ENCODE measurements around the gene BEGAIN.

The BEGAIN gene

DNA sequence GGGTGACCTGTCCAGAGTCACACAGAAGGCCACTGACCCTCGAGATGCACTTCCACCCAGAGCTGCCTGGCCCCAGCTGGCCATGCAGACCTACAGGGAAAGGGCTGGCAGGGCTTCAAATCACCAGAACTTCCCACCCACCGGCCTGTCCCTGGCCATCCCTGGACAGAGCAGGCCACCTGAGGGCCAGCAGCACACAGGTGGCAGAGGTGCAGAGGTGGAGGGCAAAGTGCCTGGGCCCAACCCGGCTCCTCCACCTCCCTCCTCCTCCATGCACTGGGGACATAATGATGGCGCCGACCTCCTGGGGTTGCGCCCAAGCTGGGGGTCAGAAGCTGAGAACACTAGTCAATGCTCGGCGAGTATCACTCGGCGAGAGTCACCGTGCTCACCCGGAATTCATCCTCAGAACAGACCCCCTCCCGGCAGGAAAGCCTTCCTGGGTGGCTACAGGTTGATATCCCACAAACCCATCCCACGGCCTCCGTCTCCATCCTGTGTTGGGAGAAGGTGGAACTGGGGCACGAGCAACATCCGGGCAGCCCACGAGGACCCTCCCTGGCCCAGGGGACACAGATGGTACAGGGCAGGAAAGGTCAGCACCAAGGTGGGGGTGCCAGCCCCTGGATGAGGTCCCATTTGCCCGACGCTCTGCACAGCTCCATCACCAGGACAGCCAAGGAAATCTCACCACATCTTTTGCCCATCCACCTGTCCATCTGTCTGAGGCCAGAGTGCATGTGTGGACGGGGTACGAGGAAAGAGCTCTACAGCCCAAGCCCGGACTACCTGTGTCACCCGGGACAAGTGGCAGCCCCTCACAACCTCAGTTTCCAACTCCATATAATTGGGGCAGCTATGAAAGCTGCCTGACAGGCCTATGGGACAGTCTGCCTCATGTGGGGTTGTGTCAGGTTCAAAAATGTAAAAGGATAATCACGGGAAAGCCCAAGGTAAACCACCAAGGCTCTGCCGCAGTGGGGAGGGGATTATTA, 10.8 kb downstream of the BEGAIN start:
- no peak for TF ChIP-seq CTCF (IDR thresholded peaks at IDR 0.05)

DNA sequence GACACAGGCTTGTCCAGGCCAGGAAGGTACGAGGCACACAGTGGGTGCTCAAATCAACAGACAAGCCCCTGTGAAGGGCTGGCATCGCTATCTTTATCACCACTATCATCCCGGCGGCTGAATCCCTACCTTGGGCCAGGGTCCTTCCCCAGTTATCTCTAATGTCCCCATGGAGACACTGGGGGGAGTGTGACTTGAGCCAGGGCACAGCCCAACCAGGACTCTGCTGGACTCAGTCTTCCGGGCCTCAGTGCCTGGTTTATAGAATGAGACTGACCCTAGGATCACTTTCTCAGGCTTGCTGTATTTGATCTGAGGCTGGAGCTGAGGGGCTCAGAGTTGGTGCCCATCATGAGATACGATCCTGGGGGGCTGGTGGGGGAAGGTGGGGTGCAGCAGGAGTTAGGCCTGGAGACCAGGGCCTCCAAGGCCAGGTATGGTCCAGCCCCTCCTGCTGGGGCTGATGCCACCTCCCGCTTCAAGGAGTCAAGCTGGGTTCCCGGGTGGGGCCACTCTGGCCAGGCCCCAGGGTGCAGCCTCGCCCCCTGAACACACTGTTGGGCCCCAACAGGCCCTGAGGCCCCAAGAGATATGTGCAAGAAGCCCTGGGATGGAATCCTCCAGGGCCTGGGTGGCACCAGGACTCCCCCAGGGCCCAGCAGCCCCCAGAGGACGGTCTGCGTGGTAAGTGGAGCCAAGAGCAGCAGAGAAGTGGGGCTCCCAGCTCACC, 11.8 kb downstream of the BEGAIN start:
- no peaks in the 10 kb centered on the region for H3K9me3 ChIP-seq
- peaks cover 44% of the 10 kb centered on the region for H3K27me3 ChIP-seq
- H3K36me3 ChIP-seq, result no peaks in the 10 kb centered on the region
- H3K4me1 ChIP-seq (ENCODE audit: control insufficient read depth in 1 of 2, insufficient read depth in 1 of 2, low read depth in 1 of 2, low read length in 1 of 2), result no peaks in the 10 kb centered on the region
- no peak for TF ChIP-seq CTCF (IDR thresholded peaks at IDR 0.05)
- no peak overlapping the region for H3K27ac ChIP-seq
- H3K4me3 ChIP-seq (ENCODE audit: low read depth in 1 of 2, low read length in 1 of 2), result no peak overlapping the region

More for the DNA sequence above, 10.8 kb downstream of the BEGAIN start:
- H3K36me3 ChIP-seq, result no peaks in the 10 kb centered on the region
- peaks cover 34% of the 10 kb centered on the region for H3K27me3 ChIP-seq
- no peaks in the 10 kb centered on the region for H3K4me1 ChIP-seq (ENCODE audit: control insufficient read depth in 1 of 2, insufficient read depth in 1 of 2, low read depth in 1 of 2, low read length in 1 of 2)
- no peak overlapping the region for H3K4me3 ChIP-seq (ENCODE audit: low read depth in 1 of 2, low read length in 1 of 2)
- no peaks in the 10 kb centered on the region for H3K9me3 ChIP-seq
- no peak overlapping the region for H3K27ac ChIP-seq

DNA sequence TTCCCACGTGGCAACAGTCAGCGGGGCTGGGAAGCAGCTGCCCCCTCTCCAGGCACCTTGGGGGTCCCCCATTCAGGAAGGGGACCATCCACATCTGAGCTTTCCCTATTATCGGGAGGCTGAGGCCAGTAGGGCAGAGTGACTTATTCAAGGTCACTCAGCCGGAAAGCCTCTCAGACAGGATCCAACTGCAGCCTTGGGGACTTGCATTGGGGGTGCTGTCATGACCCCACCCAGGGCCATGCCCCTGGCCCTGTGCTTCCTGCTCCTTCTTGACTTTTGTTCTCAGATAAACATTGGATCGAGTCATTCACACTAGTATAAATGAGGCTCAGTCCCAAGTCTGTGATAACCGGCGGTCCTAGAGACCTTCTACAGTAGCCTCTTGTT, 12.6 kb downstream of the BEGAIN start:
- Histone ChIP-seq H3K27ac (no peak overlapping the region), H3K9me3 (no peaks in the 10 kb centered on the region), H3K36me3 (no peaks in the 10 kb centered on the region), H3K4me3 (ENCODE audit: low read depth in 1 of 2, low read length in 1 of 2) (no peak overlapping the region), H3K4me1 (ENCODE audit: control insufficient read depth in 1 of 2, insufficient read depth in 1 of 2, low read depth in 1 of 2, low read length in 1 of 2) (no peaks in the 10 kb centered on the region), H3K27me3 (peaks cover 52% of the 10 kb centered on the region)
- no peak for TF ChIP-seq CTCF (IDR thresholded peaks at IDR 0.05)

- no peaks in the 10 kb centered on the region for H3K9me3 ChIP-seq
- no peaks in the 10 kb centered on the region for H3K4me1 ChIP-seq (ENCODE audit: control insufficient read depth in 1 of 2, insufficient read depth in 1 of 2, low read depth in 1 of 2, low read length in 1 of 2)
- no peak overlapping the region for H3K4me3 ChIP-seq (ENCODE audit: low read depth in 1 of 2, low read length in 1 of 2)
- peaks cover 58% of the 10 kb centered on the region for H3K27me3 ChIP-seq
- no peak for TF ChIP-seq CTCF (IDR thresholded peaks at IDR 0.05)
- H3K27ac ChIP-seq, result no peak overlapping the region
- no peaks in the 10 kb centered on the region for H3K36me3 ChIP-seq
Measured at GRCh38 chr14:100573757-100574641, 13.2 kb downstream of the BEGAIN start.

Measured in neutrophil (primary cell).